GM12878 (cell line): ENCODE data around the gene ASAP2. TPM values are rescaled to one million over a fixed set of nuclear protein-coding genes. Genes with fewer than 3 reads are reported as not detected.

Source experiments
- ATAC-seq: fragments of 200-7000 bp; cut with Tn5 transposase; 3 replicates; pipeline ENCODE4 v1.9.1; 2020; ENCODE audit warnings: mild to moderate bottlenecking, moderate library complexity
- BruUV-seq: library from RNA; stranded (reverse); fragments of 400-500 nt; replicated peaks from 2 replicates; lab custom pipeline; 2021; lab: Mats Ljungman, UMichigan
- CTCF ChIA-PET: fragments of 300-600 bp; sonication (Branson Sonifier 250); formaldehyde crosslinking; extraction: SDS; loops from one replicate; lab custom pipeline; 2021; ENCODE audit warnings: inconsistent platforms; lab: Yijun Ruan, JAX
- POLR2A ChIA-PET: fragments of 350-600 bp; formaldehyde crosslinking; extraction: SDS; loops from one replicate; lab custom pipeline; 2021; ENCODE audit warnings: inconsistent platforms; lab: Charles Lee
- RAD21 ChIA-PET: fragments of 300-600 bp; sonication (Branson Sonifier 250); formaldehyde crosslinking; loops from one replicate; lab custom pipeline; 2023; ENCODE audit warnings: antibody characterized with exemption; ENCODE audit not compliant: unreplicated experiment; lab: Charles Lee
- SMC1A ChIA-PET: fragments of 300-600 bp; sonication (Branson Sonifier 250); formaldehyde crosslinking; loops from one replicate; lab custom pipeline; 2023; ENCODE audit not compliant: unreplicated experiment, uncharacterized antibody; lab: Charles Lee
- DNase-seq: peaks from one replicate; pipeline ENCODE4 v3.0.0-alpha.2; 2011; ENCODE audit warnings: low read depth, low spot score
- FAIRE-seq: peaks from 3 replicates; lab custom pipeline; 2011; peaks lifted over from hg19 to GRCh38; lab: Jason Lieb, UNC
- H2AFZ ChIP-seq: 2 replicates; pipeline ENCODE4 v1.6.0; 2011; ENCODE audit warnings: low read depth, low read length, control low read depth; ENCODE audit not compliant: control insufficient read depth
- H3K27ac ChIP-seq: 2 replicates; pipeline ENCODE4 v1.5.1; 2011; ENCODE audit warnings: control low read depth; ENCODE audit not compliant: control insufficient read depth, insufficient read depth
- H3K27me3 ChIP-seq, 2 experiments: replicated peaks in 1 of 2; 2 replicates each; pipeline versions ENCODE4 v1.6.0 to v1.6.1; 2011; ENCODE audit warnings: low read length in 1 of 2; ENCODE audit not compliant: control insufficient read depth in 2 of 2, insufficient read depth in 2 of 2
- H3K36me3 ChIP-seq, 2 experiments: 2 replicates each; pipeline ENCODE4 v1.5.1; 2011; ENCODE audit warnings: low read length in 1 of 2; ENCODE audit not compliant: control insufficient read depth in 2 of 2, insufficient read depth in 2 of 2
- H3K4me1 ChIP-seq: 2 replicates; pipeline ENCODE4 v1.6.1; 2011; ENCODE audit warnings: mild to moderate bottlenecking, low read length, moderate library complexity, mixed read lengths; ENCODE audit not compliant: control insufficient read depth, insufficient read depth
- H3K4me2 ChIP-seq: 2 replicates; pipeline ENCODE4 v1.6.0; 2011; ENCODE audit warnings: control low read depth; ENCODE audit not compliant: control insufficient read depth, insufficient read depth
- H3K4me3 ChIP-seq: fragments of 200-600 bp; sonication (generic); 2 replicates; pipeline ENCODE4 v1.5.1; 2016
- H3K79me2 ChIP-seq: 2 replicates; pipeline ENCODE4 v1.6.0; 2011; ENCODE audit warnings: low read length; ENCODE audit not compliant: control insufficient read depth, insufficient read depth
- H3K9ac ChIP-seq: 2 replicates; pipeline ENCODE4 v1.8.0; 2011; ENCODE audit warnings: low read length, control low read depth, mixed read lengths; ENCODE audit not compliant: control insufficient read depth, insufficient read depth
- H3K9me3 ChIP-seq: replicated peaks from 3 replicates; pipeline ENCODE4 v1.5.1; 2011; ENCODE audit warnings: mild to moderate bottlenecking, low read length; ENCODE audit not compliant: control insufficient read depth, insufficient read depth
- H4K20me1 ChIP-seq: 2 replicates; pipeline ENCODE4 v1.6.0; 2011; ENCODE audit not compliant: control insufficient read depth, insufficient read depth
- ELK1 ChIP-seq: IDR thresholded peaks from 2 replicates; pipeline ENCODE4 v1.6.1; 2012; ENCODE audit warnings: low read depth, low read length, improper control_type of control experiment
- KLF5 ChIP-seq: fragments of 450-650 bp; IDR thresholded peaks from 2 replicates; pipeline ENCODE4 v1.6.1; 2014; ENCODE audit warnings: mild to moderate bottlenecking; ENCODE audit not compliant: partially characterized antibody
- MYC ChIP-seq: IDR thresholded peaks from 2 replicates; pipeline ENCODE4 v1.6.1; 2011; ENCODE audit warnings: mild to moderate bottlenecking, low read length, moderate library complexity, inconsistent platforms; ENCODE audit not compliant: insufficient read depth, insufficient replicate concordance, insufficient read length, severe bottlenecking
- RB1 ChIP-seq: fragments of 450-650 bp; formaldehyde crosslinking; IDR thresholded peaks from 2 replicates; pipeline ENCODE4 v1.6.1; 2017; ENCODE audit warnings: mild to moderate bottlenecking, borderline replicate concordance
- RCOR1 ChIP-seq: conservative IDR thresholded peaks from 2 replicates; pipeline ENCODE4 v1.6.1; 2012; ENCODE audit warnings: low read depth, low read length, improper control_type of control experiment
- SPI1 ChIP-seq: IDR thresholded peaks from 2 replicates; pipeline ENCODE4 v1.6.1; 2011; ENCODE audit warnings: low read depth, mild to moderate bottlenecking, low read length, moderate library complexity, borderline replicate concordance; ENCODE audit not compliant: insufficient read depth
- STAT3 ChIP-seq: IDR thresholded peaks from 2 replicates; pipeline ENCODE4 v1.6.1; 2011; ENCODE audit warnings: low read depth, low read length, improper control_type of control experiment
- SUPT20H ChIP-seq: IDR thresholded peaks from 2 replicates; pipeline ENCODE4 v1.6.1; 2011; ENCODE audit warnings: low read depth, mild to moderate bottlenecking, low read length, moderate library complexity, borderline replicate concordance; ENCODE audit not compliant: control insufficient read depth
- TCF3 ChIP-seq: IDR thresholded peaks from 2 replicates; pipeline ENCODE4 v1.6.1; 2012; ENCODE audit warnings: low read depth, mild to moderate bottlenecking, low read length, borderline replicate concordance; ENCODE audit not compliant: insufficient read depth
- USF1 ChIP-seq: IDR thresholded peaks from 2 replicates; pipeline ENCODE4 v1.6.1; 2011; ENCODE audit warnings: borderline replicate concordance, low read depth, mild to moderate bottlenecking, moderate library complexity, mixed read lengths, low read length; ENCODE audit not compliant: insufficient read depth; ENCODE audit errors: extremely low read length
- ZBTB11 ChIP-seq: fragments of 450-650 bp; formaldehyde crosslinking; IDR thresholded peaks from 2 replicates; pipeline ENCODE4 v1.5.0; 2022; ENCODE audit warnings: mild to moderate bottlenecking, missing genetic modification characterization
- ZBTB40 ChIP-seq: fragments of 450-650 bp; IDR thresholded peaks from 2 replicates; pipeline ENCODE4 v1.6.1; 2016; ENCODE audit warnings: mild to moderate bottlenecking, moderate library complexity, borderline replicate concordance
- WGBS: methylation state at CpG from one replicate; pipeline ENCODE4 v1.1.6; 2016; ENCODE audit warnings: low lambda C conversion rate; ENCODE audit not compliant: insufficient replicate concordance, insufficient coverage; ENCODE audit errors: missing lambda C conversion rate; 5-methylcytosine and 5-hydroxymethylcytosine counted together
- in situ Hi-C: fragments of 300-500 bp; cut with MboI; formaldehyde crosslinking; loops from 9 replicates; pipeline ENCODE4 v1.14.3; 2018; ENCODE audit warnings: mixed read lengths
- intact Hi-C: fragments of 100-400 bp; cut with micrococcal nuclease; formaldehyde crosslinking; loops from one replicate; pipeline ENCODE4 v1.14.2; 2022; ENCODE audit not compliant: unreplicated experiment
- polyA plus RNA-seq, 11 experiments: library from polyadenylated mRNA; depleted of rRNA in 4 of 11; unstranded in 6 of 11; stranded (reverse) in 5 of 11; fragments of >200 nt; fragmentation: Nextera tagmentation in 4 of 11; fragmentation: Illumina TruSeq in 1 of 11; extraction: Ambion mirVana in 4 of 11; extraction: Trizol in 1 of 11; gene quantifications; 1 replicate in 1 of 11; 2 replicates in 10 of 11; pipeline versions ENCODE4 v1.2.1 to v1.2.3, GENCODE V29; 2011 to 2016; ENCODE audit warnings: inconsistent platforms in 2 of 11, missing spikeins in 2 of 11, low read depth in 1 of 11
- total RNA-seq, 4 experiments: library from RNA; depleted of rRNA in 3 of 4; stranded (reverse); fragments of >200 nt in 3 of 4; fragmentation: Illumina TruSeq in 1 of 4; extraction: Trizol in 1 of 4; gene quantifications; 2 replicates each; pipeline versions ENCODE4 v1.2.1 to v1.2.3, GENCODE V29; 2013 to 2021

Gene ASAP2
- total and polyA plus RNA-seq, 10 of the 15 experiments (the other 5 are each of a cell fraction or from before 2014, with no cell fraction given): 0.05 to 0.27 (median 0.07) TPM; not detected in 4

GRCh38 chr2:9343524-9343923, 136.9 kb downstream of the ASAP2 start:
- FAIRE-seq (no peak), ATAC-seq (no peak), DNase-seq (no peak)
- H4K20me1 ChIP-seq: no peaks in the 10 kb centered on the region
- ChIA-PET POLR2A (no interaction called here), CTCF (interaction anchor here (0.8 to 1.7 kb wide), 3 partner anchors 10 to 322 kb away, joined by 3 to 7 read pairs (median 3); no protein-coding TSS in a partner anchor), SMC1A (no interaction called here), RAD21 (no interaction called here)
- H3K4me2 ChIP-seq: no peak overlapping the region
- no peaks in the 10 kb centered on the region for H3K4me1 ChIP-seq
- intact Hi-C loops (no loop called here), in situ Hi-C loops (no loop called here)
- H3K27ac ChIP-seq: no peak overlapping the region
- BruUV-seq: no TSS peak
- no peak overlapping the region for H2AFZ ChIP-seq
- H3K4me3 ChIP-seq: no peak overlapping the region
- no peaks in the 10 kb centered on the region for H3K79me2 ChIP-seq
- TF ChIP-seq MYC (no peak), ELK1 (no peak), USF1 (no peak), RCOR1 (no peak), STAT3 (no peak), TCF3 (no peak), SPI1 (no peak), RB1 (no peak), ZBTB40 (no peak), ZBTB11 (no peak), SUPT20H (no peak), KLF5 (no peak)
- whole genome bisulfite sequencing: 37% methylated on average over 7 of the region's 7 CpGs
- H3K36me3 ChIP-seq: no peaks in the 10 kb centered on the region
- no peak overlapping the region for H3K9ac ChIP-seq
- no peaks in the 10 kb centered on the region for H3K9me3 ChIP-seq
- peaks cover 0 to 4% of the 10 kb centered on the region in 2 experiments; a peak in 2 of 4 replicates for H3K27me3 ChIP-seq
